Upper lobe of left lung (tissue), 6 donors: Measurements from ENCODE around the gene MRPL37. TPM values are rescaled to one million over a fixed set of nuclear protein-coding genes. Genes with fewer than 3 reads are reported as not detected.

ENCODE experiments used
- ATAC-seq, 2 donors: fragments of 200-7000 bp; cut with Tn5 transposase; one replicate each; pipeline ENCODE4 v1.9.1; 2022; ENCODE audit warnings: mild to moderate bottlenecking in 2 of 2, moderate library complexity in 2 of 2; ENCODE audit not compliant: low FRiP score in 2 of 2
- DNase-seq, 2 donors: peaks; one replicate each; pipeline ENCODE4 v3.0.0-alpha.2; 2019 to 2020
- H3K27ac ChIP-seq, 4 donors: fragments of 200-600 bp; sonication (generic); one replicate each; pipeline ENCODE4 v1.5.1; 2016 to 2019
- H3K27me3 ChIP-seq, 4 donors: fragments of 200-600 bp; sonication (generic); one replicate each; pipeline ENCODE4 v1.5.1; 2017 to 2019
- H3K36me3 ChIP-seq, 4 donors: fragments of 200-600 bp; sonication (generic); one replicate each; pipeline ENCODE4 v1.5.1; 2016 to 2019
- H3K4me1 ChIP-seq, 4 donors: fragments of 200-600 bp; sonication (generic); one replicate each; pipeline ENCODE4 v1.5.1; 2018 to 2019
- H3K4me3 ChIP-seq, 4 donors: fragments of 200-600 bp; sonication (generic); one replicate each; pipeline ENCODE4 v1.5.1; 2017 to 2019; ENCODE audit warnings: mild to moderate bottlenecking in 2 of 4, moderate library complexity in 1 of 4
- H3K9me3 ChIP-seq, 4 donors: fragments of 200-600 bp; sonication (generic); one replicate each; pipeline ENCODE4 v1.5.1; 2018 to 2019
- CTCF ChIP-seq, 6 experiments: fragments of 450-650 bp in 4 of 6; fragments of 200-600 bp in 2 of 6; sonication (generic) in 2 of 6; IDR thresholded peaks; one replicate each; pipeline ENCODE4 v1.5.1; 2016 to 2019; ENCODE audit warnings: antibody characterized with exemption in 6 of 6
- EP300 ChIP-seq, 4 donors: sonication (generic); formaldehyde crosslinking; IDR thresholded peaks; one replicate each; pipeline ENCODE4 v1.5.1; 2017; ENCODE audit warnings: antibody characterized with exemption in 4 of 4, control low read depth in 2 of 4
- POLR2A ChIP-seq, 4 donors: fragments of 450-650 bp; IDR thresholded peaks; one replicate each; pipeline ENCODE4 v1.5.1; 2016 to 2017; ENCODE audit warnings: antibody characterized with exemption in 4 of 4, mild to moderate bottlenecking in 2 of 4
- POLR2AphosphoS5 ChIP-seq, 2 donors: sonication (generic); formaldehyde crosslinking; IDR thresholded peaks; one replicate each; pipeline ENCODE4 v1.5.1; 2017; ENCODE audit warnings: antibody characterized with exemption in 2 of 2
- WGBS, 2 donors: methylation state at CpG; one replicate each; pipeline ENCODE4 v1.1.5; 2017 to 2018; 5-methylcytosine and 5-hydroxymethylcytosine counted together
- total RNA-seq, 6 donors: library from RNA; depleted of rRNA in 4 of 6; stranded (reverse); fragments of >200 nt in 4 of 6; gene quantifications; one replicate each; pipeline versions ENCODE4 v1.1.0 to v1.2.1, GENCODE V29; 2016 to 2021
- donor health status: DM: no; HTN: no; CAD: no; lungs with moderate emphysema.
- donor health status: DM: no; HTN: yes; CAD: no; lungs with severe emphysema.

Gene MRPL37
- total RNA-seq, 6 donors from 2014 or later: 33.2 to 58.2 (median 47.0) TPM

- no peak overlapping the region for H3K27ac ChIP-seq
- DNase-seq: no peak
Measured at GRCh38 chr1:54225986-54226559, 26.1 kb downstream of the MRPL37 start.

GRCh38 chr1:54227091-54227602 lies 27.2 kb downstream of the MRPL37 start:
- H3K4me3 ChIP-seq: no peak overlapping the region
- H3K27ac ChIP-seq: no peak overlapping the region
- no peak for TF ChIP-seq POLR2AphosphoS5 (IDR thresholded peaks at IDR 0.05)
- no peak for TF ChIP-seq EP300 (IDR thresholded peaks at IDR 0.05)
- TF ChIP-seq POLR2A (IDR thresholded peaks at IDR 0.05): peak in 1 of 4 donors; percentile 8
- H3K36me3 ChIP-seq: peaks cover 0 to 18% (median 8%) of the 10 kb centered on the region in 4 donors
- H3K9me3 ChIP-seq: no peaks in the 10 kb centered on the region
- no peaks in the 10 kb centered on the region for H3K27me3 ChIP-seq
- ATAC-seq (peak; percentile 28 to 30), DNase-seq (peak in 1 of 2 donors; percentile 58)
- 53 to 71% methylated on average over 6 to 8 of the region's 8 CpGs for WGBS, 2 donors
- peaks cover 0 to 14% (median 2%) of the 10 kb centered on the region in 4 donors for H3K4me1 ChIP-seq

More at GRCh38 chr1:54225986-54226559, 26.1 kb downstream of the MRPL37 start:
- H3K27me3 ChIP-seq: no peaks in the 10 kb centered on the region
- TF ChIP-seq CTCF (IDR thresholded peaks at IDR 0.05): no peak
- no peak for TF ChIP-seq POLR2A (IDR thresholded peaks at IDR 0.05)
- TF ChIP-seq POLR2AphosphoS5 (IDR thresholded peaks at IDR 0.05): no peak
- no peak for TF ChIP-seq EP300 (IDR thresholded peaks at IDR 0.05)
- H3K4me1 ChIP-seq: peaks cover 0 to 14% (median 2%) of the 10 kb centered on the region in 4 donors
- 89 to 90% methylated on average over 20 of the region's 20 CpGs for WGBS, 2 donors
- no peak for ATAC-seq
- H3K9me3 ChIP-seq: no peaks in the 10 kb centered on the region
- no peak overlapping the region for H3K4me3 ChIP-seq
- peaks cover 0 to 18% (median 8%) of the 10 kb centered on the region in 4 donors for H3K36me3 ChIP-seq

GRCh38 chr1:54227891-54228310 lies 27.9 kb downstream of the MRPL37 start:
- no peaks in the 10 kb centered on the region for H3K9me3 ChIP-seq
- DNase-seq (no peak), ATAC-seq (no peak)
- peaks cover 0 to 14% (median 2%) of the 10 kb centered on the region in 4 donors for H3K4me1 ChIP-seq
- H3K27me3 ChIP-seq: no peaks in the 10 kb centered on the region
- peaks cover 0 to 18% (median 8%) of the 10 kb centered on the region in 4 donors for H3K36me3 ChIP-seq
- H3K4me3 ChIP-seq: no peak overlapping the region
- TF ChIP-seq POLR2AphosphoS5 (IDR thresholded peaks at IDR 0.05): no peak
- TF ChIP-seq POLR2A (IDR thresholded peaks at IDR 0.05): no peak
- peak in 1 of 6 experiments; percentile 10 for TF ChIP-seq CTCF (IDR thresholded peaks at IDR 0.05)
- no peak for TF ChIP-seq EP300 (IDR thresholded peaks at IDR 0.05)
- H3K27ac ChIP-seq: no peak overlapping the region
- WGBS, 2 donors: 64 to 67% methylated on average over 16 to 17 of the region's 17 CpGs

- H3K27ac ChIP-seq: no peak overlapping the region
- H3K4me3 ChIP-seq: no peak overlapping the region
- peaks cover 0 to 14% (median 2%) of the 10 kb centered on the region in 4 donors for H3K4me1 ChIP-seq
- peak in 1 of 2 donors; percentile 82 for DNase-seq
- H3K36me3 ChIP-seq: peaks cover 0 to 17% (median 8%) of the 10 kb centered on the region in 4 donors
- peak in 1 of 2 donors; percentile 11 for ATAC-seq
- H3K27me3 ChIP-seq: no peaks in the 10 kb centered on the region
- H3K9me3 ChIP-seq: no peaks in the 10 kb centered on the region
- 60 to 96% methylated on average over 1 to 8 of the region's 13 CpGs for WGBS, 2 donors
- no peak for TF ChIP-seq POLR2AphosphoS5 (IDR thresholded peaks at IDR 0.05)
- no peak for TF ChIP-seq EP300 (IDR thresholded peaks at IDR 0.05)
- no peak for TF ChIP-seq CTCF (IDR thresholded peaks at IDR 0.05)
- TF ChIP-seq POLR2A (IDR thresholded peaks at IDR 0.05): no peak
Measured at GRCh38 chr1:54228638-54229079, 28.7 kb downstream of the MRPL37 start.

- Histone ChIP-seq H3K27me3 (no peaks in the 10 kb centered on the region), H3K9me3 (no peaks in the 10 kb centered on the region), H3K4me3 (no peak overlapping the region), H3K36me3 (peaks cover 0 to 14% (median 6%) of the 10 kb centered on the region in 4 donors), H3K27ac (no peak overlapping the region), H3K4me1 (peaks cover 0 to 14% (median 2%) of the 10 kb centered on the region in 4 donors)
- TF ChIP-seq EP300 (IDR thresholded peaks at IDR 0.05) (no peak), POLR2AphosphoS5 (IDR thresholded peaks at IDR 0.05) (no peak), CTCF (IDR thresholded peaks at IDR 0.05) (no peak), POLR2A (IDR thresholded peaks at IDR 0.05) (no peak)
- 45 to 56% methylated on average over 5 to 11 of the region's 11 CpGs for WGBS, 2 donors
- peak in 1 of 2 donors; percentile 16 for ATAC-seq
- DNase-seq: no peak
Measured at GRCh38 chr1:54229281-54229891, 29.4 kb downstream of the MRPL37 start.
